Neural cell (in vitro differentiated cells): Measurements from ENCODE around the gene RENBP.

Source experiments
- EP300 ChIP-seq: fragments of 450-650 bp; conservative IDR thresholded peaks from 2 replicates; pipeline ENCODE4 v1.6.1; 2014; ENCODE audit warnings: antibody characterized with exemption, mild to moderate bottlenecking, moderate library complexity; ENCODE audit not compliant: poor library complexity, severe bottlenecking
- POLR2AphosphoS5 ChIP-seq: IDR thresholded peaks from 2 replicates; pipeline ENCODE4 v1.6.1; 2012
- SMC3 ChIP-seq: fragments of 450-650 bp; conservative IDR thresholded peaks from 2 replicates; pipeline ENCODE4 v1.6.1; 2014; ENCODE audit warnings: antibody characterized with exemption, mild to moderate bottlenecking, moderate library complexity; ENCODE audit not compliant: poor library complexity
- TF ChIP-seq, protein P1 (sequence below): fragments of 450-650 bp; IDR thresholded peaks from 2 replicates; pipeline ENCODE4 v1.5.1; 2014; ENCODE audit warnings: antibody characterized with exemption, mild to moderate bottlenecking, moderate library complexity; ENCODE audit not compliant: poor library complexity, severe bottlenecking

DNA sequence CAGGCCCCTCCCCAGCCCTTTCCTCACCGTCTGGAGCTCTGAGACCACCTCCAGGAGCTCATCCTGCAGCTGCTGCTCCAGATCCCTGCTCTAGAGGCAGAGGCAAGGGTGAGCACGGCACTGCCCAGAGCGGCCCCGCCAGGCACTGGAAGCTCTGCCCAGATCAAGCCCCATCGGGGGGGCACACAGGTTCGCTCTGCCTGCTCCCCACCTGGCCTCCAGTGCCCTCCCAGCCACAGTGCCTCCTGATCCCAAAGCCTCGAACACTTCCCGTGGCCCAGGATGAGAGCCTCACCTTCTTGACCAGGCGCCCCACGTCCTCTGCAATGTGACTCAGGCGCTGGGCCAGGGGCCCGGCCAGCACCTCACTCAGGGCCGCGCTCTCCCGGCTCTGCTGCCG lies 23.4 kb downstream of the RENBP start:
- TF ChIP-seq, protein P1, sequence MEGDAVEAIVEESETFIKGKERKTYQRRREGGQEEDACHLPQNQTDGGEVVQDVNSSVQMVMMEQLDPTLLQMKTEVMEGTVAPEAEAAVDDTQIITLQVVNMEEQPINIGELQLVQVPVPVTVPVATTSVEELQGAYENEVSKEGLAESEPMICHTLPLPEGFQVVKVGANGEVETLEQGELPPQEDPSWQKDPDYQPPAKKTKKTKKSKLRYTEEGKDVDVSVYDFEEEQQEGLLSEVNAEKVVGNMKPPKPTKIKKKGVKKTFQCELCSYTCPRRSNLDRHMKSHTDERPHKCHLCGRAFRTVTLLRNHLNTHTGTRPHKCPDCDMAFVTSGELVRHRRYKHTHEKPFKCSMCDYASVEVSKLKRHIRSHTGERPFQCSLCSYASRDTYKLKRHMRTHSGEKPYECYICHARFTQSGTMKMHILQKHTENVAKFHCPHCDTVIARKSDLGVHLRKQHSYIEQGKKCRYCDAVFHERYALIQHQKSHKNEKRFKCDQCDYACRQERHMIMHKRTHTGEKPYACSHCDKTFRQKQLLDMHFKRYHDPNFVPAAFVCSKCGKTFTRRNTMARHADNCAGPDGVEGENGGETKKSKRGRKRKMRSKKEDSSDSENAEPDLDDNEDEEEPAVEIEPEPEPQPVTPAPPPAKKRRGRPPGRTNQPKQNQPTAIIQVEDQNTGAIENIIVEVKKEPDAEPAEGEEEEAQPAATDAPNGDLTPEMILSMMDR = no peak
- TF ChIP-seq POLR2AphosphoS5 (no peak), SMC3 (no peak), EP300 (no peak)
